ENCODE data around the gene HNRNPR. TPM values are rescaled to one million over a fixed set of nuclear protein-coding genes. Genes with fewer than 3 reads are reported as not detected.
"Not testable (repeated sequence)": the region's sequence is repeated elsewhere in the genome, so short reads cannot be mapped to it uniquely, and the experiment has no call there.

HNRNPR gene
- total RNA-seq, 2 experiments from 2014 or later: 190 to 203 TPM

DNA sequence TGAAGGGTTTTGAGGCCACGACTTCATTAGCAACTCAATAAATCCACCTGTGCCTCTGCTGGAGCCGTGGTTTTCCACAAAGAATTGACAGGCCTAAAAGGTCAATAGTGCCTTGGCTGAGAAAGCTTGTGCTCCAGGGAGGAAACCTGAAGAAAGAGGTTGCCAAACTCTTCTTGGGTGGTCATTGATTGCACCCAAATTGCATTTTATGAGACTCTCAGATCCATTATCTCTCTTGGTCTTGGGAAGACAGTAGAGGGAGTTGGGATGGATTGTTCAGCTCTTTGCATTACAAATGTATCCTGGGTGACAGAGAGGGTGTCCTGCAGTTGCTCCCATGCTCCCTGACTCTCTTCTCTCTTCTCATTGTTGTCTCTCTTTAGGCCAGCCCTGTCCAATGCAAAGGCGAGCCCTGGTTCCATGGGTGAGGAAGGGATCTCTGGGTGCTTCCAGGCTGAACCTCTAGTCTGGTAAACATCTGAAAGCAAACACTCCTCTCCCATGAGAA, 80.7 kb downstream of the HNRNPR start:
- no peak overlapping the region for H3K27ac Mint-ChIP-seq
- H3K4me1 Mint-ChIP-seq (ENCODE audit: low read depth): no peaks in the 10 kb centered on the region
- H3K9me3 Mint-ChIP-seq: no peaks in the 10 kb centered on the region
- H3K27me3 Mint-ChIP-seq: no peaks in the 10 kb centered on the region
- intact Hi-C loops (cut with micrococcal nuclease): no loop called here
- DNase-seq (no peak), ATAC-seq (no peak)
- no peak overlapping the region for H3K4me3 Mint-ChIP-seq
- CTCF ChIA-PET: interaction anchor here (0.6 to 1.1 kb wide), 3 partner anchors 50 to 547 kb away, joined by 3 to 4 read pairs (median 3); no protein-coding TSS in a partner anchor
- POLR2A ChIA-PET: interaction anchor here (0.7 kb wide), 1 partner anchor 46 kb away, joined by 3 read pairs; no protein-coding TSS in a partner anchor
- TF ChIP-seq, protein P1, sequence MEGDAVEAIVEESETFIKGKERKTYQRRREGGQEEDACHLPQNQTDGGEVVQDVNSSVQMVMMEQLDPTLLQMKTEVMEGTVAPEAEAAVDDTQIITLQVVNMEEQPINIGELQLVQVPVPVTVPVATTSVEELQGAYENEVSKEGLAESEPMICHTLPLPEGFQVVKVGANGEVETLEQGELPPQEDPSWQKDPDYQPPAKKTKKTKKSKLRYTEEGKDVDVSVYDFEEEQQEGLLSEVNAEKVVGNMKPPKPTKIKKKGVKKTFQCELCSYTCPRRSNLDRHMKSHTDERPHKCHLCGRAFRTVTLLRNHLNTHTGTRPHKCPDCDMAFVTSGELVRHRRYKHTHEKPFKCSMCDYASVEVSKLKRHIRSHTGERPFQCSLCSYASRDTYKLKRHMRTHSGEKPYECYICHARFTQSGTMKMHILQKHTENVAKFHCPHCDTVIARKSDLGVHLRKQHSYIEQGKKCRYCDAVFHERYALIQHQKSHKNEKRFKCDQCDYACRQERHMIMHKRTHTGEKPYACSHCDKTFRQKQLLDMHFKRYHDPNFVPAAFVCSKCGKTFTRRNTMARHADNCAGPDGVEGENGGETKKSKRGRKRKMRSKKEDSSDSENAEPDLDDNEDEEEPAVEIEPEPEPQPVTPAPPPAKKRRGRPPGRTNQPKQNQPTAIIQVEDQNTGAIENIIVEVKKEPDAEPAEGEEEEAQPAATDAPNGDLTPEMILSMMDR (IDR thresholded peaks at IDR 0.05): no peak
- H3K36me3 Mint-ChIP-seq (ENCODE audit: low read depth): no peaks in the 10 kb centered on the region

DNA sequence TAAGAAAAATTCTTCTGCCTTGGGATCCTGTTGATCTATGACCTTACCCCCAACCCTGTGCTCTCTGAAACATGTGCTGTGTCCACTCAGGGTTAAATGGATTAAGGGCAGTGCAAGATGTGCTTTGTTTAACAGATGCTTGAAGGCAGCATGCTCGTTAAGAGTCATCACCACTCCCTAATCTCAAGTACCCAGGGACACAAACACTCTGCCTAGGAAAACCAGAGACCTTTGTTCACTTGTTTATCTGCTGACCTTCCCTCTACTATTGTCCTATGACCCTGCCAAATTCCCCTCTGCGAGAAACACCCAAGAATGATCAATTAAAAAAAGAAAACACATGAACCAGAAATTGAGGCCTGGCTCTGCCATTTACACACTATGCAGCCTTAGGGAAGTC, 86.0 kb downstream of the HNRNPR start:
- not testable (repeated sequence) for H3K27ac Mint-ChIP-seq; H3K4me1 Mint-ChIP-seq (ENCODE audit: low read depth); H3K36me3 Mint-ChIP-seq (ENCODE audit: low read depth)

DNA sequence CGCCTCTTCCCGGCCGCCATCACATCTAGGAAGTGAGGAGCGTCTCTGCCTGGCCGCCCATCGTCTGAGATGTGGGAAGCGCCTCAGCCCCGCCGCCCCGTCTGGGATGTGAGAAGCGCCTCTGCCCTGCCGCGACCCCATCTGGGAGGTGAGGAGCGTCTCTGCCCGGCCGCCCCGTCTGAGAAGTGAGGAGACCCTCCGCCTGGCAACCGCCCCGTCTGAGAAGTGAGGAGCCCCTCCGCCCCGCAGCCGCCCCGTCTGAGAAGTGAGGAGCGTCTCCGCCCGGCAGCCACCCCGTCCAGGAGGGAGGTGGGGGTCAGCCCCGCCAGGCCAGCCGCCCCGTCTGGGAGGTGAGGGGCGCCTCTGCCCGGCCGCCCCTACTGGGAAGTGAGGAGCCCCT, 86.7 kb downstream of the HNRNPR start:
- H3K4me1 Mint-ChIP-seq (ENCODE audit: low read depth); H3K9me3 Mint-ChIP-seq; ATAC-seq; H3K27me3 Mint-ChIP-seq; POLR2A ChIA-PET; H3K36me3 Mint-ChIP-seq (ENCODE audit: low read depth); intact Hi-C loops (cut with micrococcal nuclease); H3K4me3 Mint-ChIP-seq; H3K27ac Mint-ChIP-seq; DNase-seq; CTCF ChIA-PET: not testable (repeated sequence)

More for the DNA sequence above, 86.0 kb downstream of the HNRNPR start:
- intact Hi-C loops (cut with micrococcal nuclease); H3K9me3 Mint-ChIP-seq; H3K27me3 Mint-ChIP-seq; POLR2A ChIA-PET; H3K4me3 Mint-ChIP-seq; DNase-seq; CTCF ChIA-PET; ATAC-seq: not testable (repeated sequence)

Other genes starting within 250 kb of the HNRNPR start
- 10 to 100 TPM; 14.9 to 16.0 TPM for gene LUZP1, start 175.4 kb downstream of the HNRNPR start, total RNA-seq
- not detected for gene HTR1D, start 126.8 kb downstream of the HNRNPR start, total RNA-seq
- gene ZNF436, start 25.6 kb upstream of the HNRNPR start, total RNA-seq: 1 to 10 TPM; 5.8 to 7.2 TPM
- gene TCEA3, start 80.5 kb upstream of the HNRNPR start, total RNA-seq: 1 to 10 TPM; 7.0 to 8.3 TPM
- gene ASAP3, start 139.9 kb upstream of the HNRNPR start, total RNA-seq: under 1 TPM; 0.29 to 0.74 TPM
- gene E2F2, start 186.9 kb upstream of the HNRNPR start, total RNA-seq: 10 to 100 TPM; 23.7 to 25.3 TPM
- gene ID3, start 215.2 kb upstream of the HNRNPR start, total RNA-seq: 10 to 100 TPM; 70.4 to 74.3 TPM

All from activated CD8-positive, alpha-beta T cell treated with anti-CD3 and anti-CD28 coated beads for 36 hours (primary cell).